Measurements from ENCODE around the gene SLC22A3. TPM values are rescaled to one million over a fixed set of nuclear protein-coding genes. Genes with fewer than 3 reads are reported as not detected.

SLC22A3 gene
- total RNA-seq, 1 donor from 2014 or later: 0.18 TPM

DNA sequence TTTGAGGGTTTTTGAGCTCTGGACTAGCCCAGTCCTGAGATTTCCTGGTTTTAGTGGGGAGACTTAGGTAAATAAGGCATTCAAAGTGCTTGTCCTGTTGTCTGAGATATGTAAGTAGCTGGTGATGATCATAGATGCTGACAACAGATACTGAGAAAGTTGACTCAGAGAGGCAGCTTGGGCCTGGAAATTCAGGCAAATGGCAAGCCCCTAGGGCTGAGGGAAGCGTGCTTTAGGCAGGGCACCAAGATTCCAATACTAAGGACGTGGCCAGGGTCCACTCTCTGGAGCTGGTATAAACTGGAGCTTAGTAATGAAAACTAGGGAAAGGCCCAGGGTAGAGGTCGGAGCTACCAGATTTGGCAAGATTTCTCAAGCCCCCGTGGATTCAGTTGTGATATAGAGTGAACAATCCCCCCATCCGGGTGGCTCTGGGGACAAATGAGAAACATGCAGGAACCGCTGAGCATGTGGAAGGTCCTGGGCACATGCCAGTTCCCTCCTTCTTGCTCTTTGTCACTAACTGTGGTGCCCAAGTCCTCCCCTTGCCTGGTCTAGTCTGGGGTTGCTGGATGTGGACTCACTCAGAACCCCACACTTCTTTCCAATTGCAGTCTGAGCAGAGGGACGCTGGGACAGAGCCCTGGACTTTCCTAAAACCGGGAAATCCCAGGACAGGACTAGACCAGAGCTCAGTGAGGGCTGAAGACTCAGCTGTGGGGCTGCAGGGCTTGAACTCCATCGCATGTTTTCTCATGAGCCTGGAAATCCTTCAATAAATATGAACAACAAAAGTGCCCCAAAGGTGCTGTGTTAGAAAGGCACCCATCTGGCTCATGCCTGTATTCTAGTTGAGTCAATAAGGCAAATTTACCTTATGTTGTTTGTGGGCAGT lies 10.3 kb downstream of the SLC22A3 start:
- Mint-ChIP-seq H3K27ac (ENCODE audit: unreplicated experiment) (no peak overlapping the region), H3K36me3 (ENCODE audit: low read depth, unreplicated experiment) (no peaks in the 10 kb centered on the region), H3K4me1 (ENCODE audit: unreplicated experiment) (no peaks in the 10 kb centered on the region), H3K27me3 (ENCODE audit: unreplicated experiment) (peaks cover 3% of the 10 kb centered on the region), H3K4me3 (ENCODE audit: unreplicated experiment) (no peak overlapping the region), H3K9me3 (ENCODE audit: unreplicated experiment) (no peaks in the 10 kb centered on the region)
- DNase-seq (ENCODE audit: low spot score): no peak
- TF ChIP-seq, protein P1, sequence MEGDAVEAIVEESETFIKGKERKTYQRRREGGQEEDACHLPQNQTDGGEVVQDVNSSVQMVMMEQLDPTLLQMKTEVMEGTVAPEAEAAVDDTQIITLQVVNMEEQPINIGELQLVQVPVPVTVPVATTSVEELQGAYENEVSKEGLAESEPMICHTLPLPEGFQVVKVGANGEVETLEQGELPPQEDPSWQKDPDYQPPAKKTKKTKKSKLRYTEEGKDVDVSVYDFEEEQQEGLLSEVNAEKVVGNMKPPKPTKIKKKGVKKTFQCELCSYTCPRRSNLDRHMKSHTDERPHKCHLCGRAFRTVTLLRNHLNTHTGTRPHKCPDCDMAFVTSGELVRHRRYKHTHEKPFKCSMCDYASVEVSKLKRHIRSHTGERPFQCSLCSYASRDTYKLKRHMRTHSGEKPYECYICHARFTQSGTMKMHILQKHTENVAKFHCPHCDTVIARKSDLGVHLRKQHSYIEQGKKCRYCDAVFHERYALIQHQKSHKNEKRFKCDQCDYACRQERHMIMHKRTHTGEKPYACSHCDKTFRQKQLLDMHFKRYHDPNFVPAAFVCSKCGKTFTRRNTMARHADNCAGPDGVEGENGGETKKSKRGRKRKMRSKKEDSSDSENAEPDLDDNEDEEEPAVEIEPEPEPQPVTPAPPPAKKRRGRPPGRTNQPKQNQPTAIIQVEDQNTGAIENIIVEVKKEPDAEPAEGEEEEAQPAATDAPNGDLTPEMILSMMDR (IDR thresholded peaks at IDR 0.05; ENCODE audit: unreplicated experiment): no peak

DNA sequence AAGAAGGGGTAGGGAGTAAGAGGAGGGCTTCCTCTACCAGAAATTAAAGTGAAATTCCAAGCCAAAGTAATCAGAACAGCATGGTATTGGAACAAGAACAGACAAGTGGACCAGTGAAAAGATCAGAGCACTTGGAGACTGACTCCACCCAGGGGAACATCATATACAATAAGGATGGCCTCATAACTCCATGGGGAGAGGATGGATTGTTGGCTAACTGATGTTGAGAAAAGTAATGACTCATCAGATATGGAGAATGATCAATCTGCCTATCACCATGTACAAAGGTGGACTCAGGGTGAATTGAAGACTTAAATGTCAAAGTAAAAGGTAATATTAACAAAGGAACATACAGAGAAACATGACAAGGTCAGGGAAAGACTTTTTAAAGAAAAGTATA lies 12.8 kb downstream of the SLC22A3 start:
- no peaks in the 10 kb centered on the region for H3K27me3 Mint-ChIP-seq (ENCODE audit: unreplicated experiment)
- no peaks in the 10 kb centered on the region for H3K9me3 Mint-ChIP-seq (ENCODE audit: unreplicated experiment)
- TF ChIP-seq, protein P1 (IDR thresholded peaks at IDR 0.05; ENCODE audit: unreplicated experiment): no peak
- no peak for DNase-seq (ENCODE audit: low spot score)
- H3K4me3 Mint-ChIP-seq (ENCODE audit: unreplicated experiment): no peak overlapping the region
- no peaks in the 10 kb centered on the region for H3K4me1 Mint-ChIP-seq (ENCODE audit: unreplicated experiment)
- H3K36me3 Mint-ChIP-seq (ENCODE audit: low read depth, unreplicated experiment): no peaks in the 10 kb centered on the region
- no peak overlapping the region for H3K27ac Mint-ChIP-seq (ENCODE audit: unreplicated experiment)

DNA sequence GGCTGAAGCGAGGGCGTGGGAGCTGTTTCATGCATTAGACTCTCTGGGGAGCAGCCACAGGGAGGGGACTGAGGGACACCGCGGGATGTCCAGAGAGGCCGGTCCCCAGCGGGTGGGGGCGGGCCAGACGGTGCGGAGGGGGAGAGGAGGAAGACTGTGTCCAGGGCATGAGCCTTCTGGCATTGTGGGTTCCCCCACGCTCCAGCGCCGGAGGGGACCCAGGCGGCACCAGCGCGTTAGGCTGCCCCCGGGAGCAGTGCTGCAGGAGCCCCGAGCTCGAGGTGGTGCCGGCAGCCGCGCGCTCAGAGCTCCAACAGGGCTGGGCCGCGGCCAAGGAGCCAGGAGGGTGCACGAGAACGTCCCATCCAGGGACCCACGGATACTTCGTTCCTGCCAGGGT lies 14.4 kb downstream of the SLC22A3 start:
- DNase-seq (ENCODE audit: low spot score): no peak
- TF ChIP-seq, protein P1 (IDR thresholded peaks at IDR 0.05; ENCODE audit: unreplicated experiment): no peak
- Mint-ChIP-seq H3K4me3 (ENCODE audit: unreplicated experiment) (no peak overlapping the region), H3K27ac (ENCODE audit: unreplicated experiment) (no peak overlapping the region), H3K4me1 (ENCODE audit: unreplicated experiment) (no peaks in the 10 kb centered on the region), H3K27me3 (ENCODE audit: unreplicated experiment) (no peaks in the 10 kb centered on the region), H3K9me3 (ENCODE audit: unreplicated experiment) (no peaks in the 10 kb centered on the region), H3K36me3 (ENCODE audit: low read depth, unreplicated experiment) (no peaks in the 10 kb centered on the region)

DNA sequence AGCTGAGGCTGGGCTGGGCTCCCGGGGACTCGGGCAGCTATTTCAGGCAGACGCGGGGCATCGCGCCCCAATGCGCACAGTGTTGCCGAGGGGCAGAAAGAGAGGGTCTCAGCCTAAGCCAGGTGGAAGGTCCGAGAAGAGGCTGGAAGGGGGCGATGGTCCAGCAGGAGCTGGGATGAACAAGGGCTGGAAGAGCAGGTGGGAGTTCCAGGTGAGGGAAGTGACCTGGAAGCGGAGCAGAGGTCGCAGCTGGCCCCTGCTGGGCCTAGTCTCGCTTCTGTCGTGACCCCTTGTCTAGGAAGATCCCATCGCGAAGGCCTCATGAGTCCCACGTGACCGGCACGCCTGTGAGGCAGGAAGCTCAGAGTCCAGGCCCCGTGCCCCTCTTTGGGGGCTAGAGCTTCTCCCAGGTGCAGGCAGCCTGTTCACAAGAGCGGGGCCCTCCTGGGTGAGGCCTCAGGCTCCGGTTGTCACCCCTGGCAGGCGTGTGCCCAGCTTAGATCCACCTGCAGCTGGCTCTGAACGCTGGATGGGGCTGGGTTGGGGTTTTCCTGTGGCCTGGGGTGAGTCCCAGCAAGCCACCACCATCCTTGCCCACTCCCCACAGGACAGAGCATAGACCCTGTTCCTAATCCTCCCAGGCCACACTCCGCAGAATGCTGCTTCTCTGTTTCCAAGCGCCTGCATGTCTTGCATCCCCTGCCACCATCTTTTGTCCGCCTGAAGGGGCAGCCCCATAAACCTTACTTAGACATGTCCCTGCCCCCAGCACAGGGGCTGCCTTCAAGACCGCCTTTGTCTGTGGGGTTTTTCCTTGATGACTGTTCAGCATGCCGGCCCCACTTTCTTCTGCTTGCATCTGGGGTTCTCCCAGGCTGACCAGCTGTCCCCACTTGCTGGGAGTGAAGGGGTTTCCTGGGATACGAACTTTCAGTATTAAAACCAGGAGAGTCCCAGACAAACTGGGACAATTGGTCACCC lies 15.1 kb downstream of the SLC22A3 start:
- Mint-ChIP-seq H3K9me3 (ENCODE audit: unreplicated experiment) (no peaks in the 10 kb centered on the region), H3K36me3 (ENCODE audit: low read depth, unreplicated experiment) (no peaks in the 10 kb centered on the region), H3K4me1 (ENCODE audit: unreplicated experiment) (no peaks in the 10 kb centered on the region), H3K27me3 (ENCODE audit: unreplicated experiment) (peaks cover 4% of the 10 kb centered on the region), H3K27ac (ENCODE audit: unreplicated experiment) (no peak overlapping the region), H3K4me3 (ENCODE audit: unreplicated experiment) (no peak overlapping the region)
- TF ChIP-seq, protein P1 (IDR thresholded peaks at IDR 0.05; ENCODE audit: unreplicated experiment): no peak
- no peak for DNase-seq (ENCODE audit: low spot score)
